ENCODE measurements around the gene CNTN1. TPM values are rescaled to one million over a fixed set of nuclear protein-coding genes. Genes with fewer than 3 reads are reported as not detected.
"Not testable (repeated sequence)": the region's sequence is repeated elsewhere in the genome, so short reads cannot be mapped to it uniquely, and the experiment has no call there.

Gene CNTN1
- total RNA-seq, 1 donor from 2014 or later = 543 TPM

GRCh38 chr12:40697566-40698259 lies 5.5 kb downstream of the CNTN1 start:
- no peak for FAIRE-seq
- no peak for DNase-seq (ENCODE audit: low spot score in 2 of 2)

GRCh38 chr12:40701756-40702155 lies 9.5 kb downstream of the CNTN1 start:
- DNase-seq (ENCODE audit: low spot score in 2 of 2) (no peak), FAIRE-seq (no peak)

- FAIRE-seq (no peak), DNase-seq (ENCODE audit: low spot score in 2 of 2) (no peak)
These were observed 18.9 kb downstream of the CNTN1 start for GRCh38 chr12:40711121-40711520.

GRCh38 chr12:40714636-40715035 lies 22.4 kb downstream of the CNTN1 start:
- FAIRE-seq (no peak), DNase-seq (ENCODE audit: low spot score in 2 of 2) (no peak)

GRCh38 chr12:40716037-40716436 lies 23.8 kb downstream of the CNTN1 start:
- DNase-seq (ENCODE audit: low spot score in 2 of 2) = no peak
- no peak for FAIRE-seq

- FAIRE-seq (no peak), DNase-seq (ENCODE audit: low spot score in 2 of 2) (no peak)
These were observed 25.3 kb downstream of the CNTN1 start for GRCh38 chr12:40717576-40717975.

- DNase-seq (ENCODE audit: low spot score in 2 of 2) (no peak), FAIRE-seq (no peak)
These were observed 26.7 kb downstream of the CNTN1 start for GRCh38 chr12:40718878-40719372.

GRCh38 chr12:40723001-40723400 lies 30.8 kb downstream of the CNTN1 start:
- FAIRE-seq = no peak
- DNase-seq (ENCODE audit: low spot score in 2 of 2) = no peak

GRCh38 chr12:40726366-40726765 lies 34.1 kb downstream of the CNTN1 start:
- no peak for FAIRE-seq
- DNase-seq (ENCODE audit: low spot score in 2 of 2) = no peak

- no peak for FAIRE-seq
- no peak for DNase-seq (ENCODE audit: low spot score in 2 of 2)
These were observed 35.7 kb downstream of the CNTN1 start for GRCh38 chr12:40727774-40728483.

- FAIRE-seq (no peak), DNase-seq (ENCODE audit: low spot score in 2 of 2) (no peak)
These were observed 38.0 kb downstream of the CNTN1 start for GRCh38 chr12:40730281-40730680.

GRCh38 chr12:40733871-40734270 lies 41.6 kb downstream of the CNTN1 start:
- no peak for FAIRE-seq

GRCh38 chr12:40734276-40734675 lies 42.0 kb downstream of the CNTN1 start:
- DNase-seq (ENCODE audit: low spot score in 2 of 2) = no peak
- no peak for FAIRE-seq

More at GRCh38 chr12:40733871-40734270, 41.6 kb downstream of the CNTN1 start:
- no peak for DNase-seq (ENCODE audit: low spot score in 2 of 2)

- DNase-seq (ENCODE audit: low spot score in 2 of 2) (no peak), FAIRE-seq (no peak)
These were observed 43.5 kb downstream of the CNTN1 start for GRCh38 chr12:40735551-40736230.

GRCh38 chr12:40737416-40737815 lies 45.2 kb downstream of the CNTN1 start:
- not testable (repeated sequence) for DNase-seq (ENCODE audit: low spot score in 2 of 2); FAIRE-seq

GRCh38 chr12:40738856-40739255 lies 46.6 kb downstream of the CNTN1 start:
- DNase-seq (ENCODE audit: low spot score in 2 of 2) (no peak), FAIRE-seq (no peak)

- FAIRE-seq = no peak
- DNase-seq (ENCODE audit: low spot score in 2 of 2) = no peak
These were observed 49.8 kb downstream of the CNTN1 start for GRCh38 chr12:40742041-40742440.

GRCh38 chr12:40745386-40745785 lies 53.1 kb downstream of the CNTN1 start:
- no peak for FAIRE-seq
- DNase-seq (ENCODE audit: low spot score in 2 of 2) = no peak

GRCh38 chr12:40749863-40750262 lies 57.6 kb downstream of the CNTN1 start:
- FAIRE-seq (no peak), DNase-seq (ENCODE audit: low spot score in 2 of 2) (no peak)

- FAIRE-seq = peak; percentile 89
- peak; percentile 1 to 3 for DNase-seq (ENCODE audit: low spot score in 2 of 2)
These were observed 59.8 kb downstream of the CNTN1 start for GRCh38 chr12:40752011-40752410.

GRCh38 chr12:40760821-40761220 lies 68.6 kb downstream of the CNTN1 start:
- no peak for FAIRE-seq

More at GRCh38 chr12:40760821-40761220, 68.6 kb downstream of the CNTN1 start:
- DNase-seq (ENCODE audit: low spot score in 2 of 2) = no peak

Data from frontal cortex (tissue), 4 donors.